H54 (cell line): ENCODE data around the gene FAM149B1.

Experiments
- DNase-seq: peaks from one replicate; pipeline ENCODE4 v3.0.0; 2011; ENCODE audit warnings: low spot score, mixed read lengths; ENCODE audit not compliant: insufficient read length
- FAIRE-seq: peaks from 3 replicates; lab custom pipeline; 2011; peaks lifted over from hg19 to GRCh38; lab: Jason Lieb, UNC
- POLR2A ChIP-seq: IDR thresholded peaks from 2 replicates; pipeline ENCODE4 v1.6.1; 2011; ENCODE audit warnings: low read depth, mild to moderate bottlenecking, low read length

Gene FAM149B1

GRCh38 chr10:73161079-73161478 is 6.8 kb upstream of the FAM149B1 start:
- FAIRE-seq (no peak), DNase-seq (no peak)
- no peak for TF ChIP-seq POLR2A

GRCh38 chr10:73161662-73162061 is 6.3 kb upstream of the FAM149B1 start:
- FAIRE-seq: peak; percentile 85
- no peak for DNase-seq
- no peak for TF ChIP-seq POLR2A

- no peak for FAIRE-seq
- DNase-seq: no peak
These were observed 4.8 kb upstream of the FAM149B1 start for GRCh38 chr10:73163096-73163495.

GRCh38 chr10:73166972-73167371 is 947 bp upstream of the FAM149B1 start:
- TF ChIP-seq POLR2A: no peak
- FAIRE-seq (no peak), DNase-seq (no peak)

More at GRCh38 chr10:73163096-73163495, 4.8 kb upstream of the FAM149B1 start:
- TF ChIP-seq POLR2A: no peak

GRCh38 chr10:73167458-73167782 is 499 bp upstream of the FAM149B1 start:
- DNase-seq (no peak), FAIRE-seq (no peak)
- no peak for TF ChIP-seq POLR2A

- DNase-seq: no peak
- no peak for FAIRE-seq
These were observed 515 bp downstream of the FAM149B1 start for GRCh38 chr10:73168465-73168803.

GRCh38 chr10:73169320-73169719 is 1.4 kb downstream of the FAM149B1 start:
- DNase-seq (no peak), FAIRE-seq (no peak)
- no peak for TF ChIP-seq POLR2A

More at GRCh38 chr10:73168465-73168803, 515 bp downstream of the FAM149B1 start:
- TF ChIP-seq POLR2A: no peak

GRCh38 chr10:73172867-73173266 is 4.9 kb downstream of the FAM149B1 start:
- TF ChIP-seq POLR2A: no peak
- FAIRE-seq (no peak), DNase-seq (no peak)

- TF ChIP-seq POLR2A: no peak
- FAIRE-seq (peak; percentile 53), DNase-seq (no peak)
These were observed 6.4 kb downstream of the FAM149B1 start for GRCh38 chr10:73174148-73174925.

- DNase-seq (no peak), FAIRE-seq (peak; percentile 30)
- no peak for TF ChIP-seq POLR2A
These were observed 14.6 kb downstream of the FAM149B1 start for GRCh38 chr10:73182568-73182967.

- FAIRE-seq: peak; percentile 75
These were observed 15.9 kb downstream of the FAM149B1 start for GRCh38 chr10:73183667-73184281.

GRCh38 chr10:73186266-73186665 is 18.3 kb downstream of the FAM149B1 start:
- peak; percentile 43 for FAIRE-seq
- TF ChIP-seq POLR2A: no peak
- no peak for DNase-seq

More at GRCh38 chr10:73183667-73184281, 15.9 kb downstream of the FAM149B1 start:
- no peak for TF ChIP-seq POLR2A
- DNase-seq: no peak

- no peak for DNase-seq
- TF ChIP-seq POLR2A: no peak
- no peak for FAIRE-seq
These were observed 22.3 kb downstream of the FAM149B1 start for GRCh38 chr10:73190188-73190587.

- DNase-seq (no peak), FAIRE-seq (no peak)
- no peak for TF ChIP-seq POLR2A
These were observed 37.2 kb downstream of the FAM149B1 start for GRCh38 chr10:73205081-73205480.

GRCh38 chr10:73205890-73206289 is 38.0 kb downstream of the FAM149B1 start:
- TF ChIP-seq POLR2A: no peak
- FAIRE-seq: no peak
- DNase-seq: no peak

GRCh38 chr10:73206385-73206784 is 38.5 kb downstream of the FAM149B1 start:
- TF ChIP-seq POLR2A: no peak

More at GRCh38 chr10:73206385-73206784, 38.5 kb downstream of the FAM149B1 start:
- DNase-seq: no peak
- no peak for FAIRE-seq
